ENCODE measurements around the gene GMPPB.
A peak's percentile ranks its signal among the peaks of the same experiment; 100 is the strongest.
"Not testable (repeated sequence)": the region's sequence is repeated elsewhere in the genome, so short reads cannot be mapped to it uniquely, and the experiment has no call there.

GMPPB gene

DNA sequence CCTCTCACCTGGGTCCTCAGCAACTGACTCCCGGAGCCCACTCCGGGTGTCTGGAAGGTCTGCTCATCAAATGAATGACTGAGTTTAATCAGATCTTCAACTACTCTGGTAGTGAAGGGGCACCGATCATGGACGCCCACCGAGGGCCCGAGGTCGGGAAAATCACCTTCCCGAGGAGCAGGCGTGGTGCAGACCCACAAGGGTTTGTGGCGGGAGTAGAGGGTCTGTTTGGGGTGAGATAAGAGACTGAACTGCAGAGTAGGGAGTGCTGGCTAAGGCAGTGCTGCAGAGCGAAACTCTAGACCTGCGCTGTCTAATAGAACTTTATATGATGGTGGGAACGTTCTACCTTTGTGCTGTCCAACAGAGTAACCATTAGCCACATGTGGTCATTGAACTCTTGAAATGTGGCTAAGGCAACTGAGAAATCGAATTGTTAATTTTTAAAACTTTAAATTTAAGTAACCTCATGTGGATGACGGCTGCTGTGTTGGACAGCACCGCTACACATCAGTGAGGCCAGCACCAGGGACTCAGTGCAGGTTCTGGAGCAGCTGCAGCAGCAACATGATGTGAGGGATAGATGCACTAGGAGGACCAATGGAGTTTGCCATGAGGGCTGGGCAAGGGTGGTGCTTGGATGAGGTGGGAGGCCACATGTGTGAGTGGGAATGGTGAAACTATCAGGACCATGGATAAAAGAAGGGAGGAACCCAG, 33.7 kb downstream of the GMPPB start:
- DNase-seq (ENCODE audit: low read depth), result not testable (repeated sequence)

DNA sequence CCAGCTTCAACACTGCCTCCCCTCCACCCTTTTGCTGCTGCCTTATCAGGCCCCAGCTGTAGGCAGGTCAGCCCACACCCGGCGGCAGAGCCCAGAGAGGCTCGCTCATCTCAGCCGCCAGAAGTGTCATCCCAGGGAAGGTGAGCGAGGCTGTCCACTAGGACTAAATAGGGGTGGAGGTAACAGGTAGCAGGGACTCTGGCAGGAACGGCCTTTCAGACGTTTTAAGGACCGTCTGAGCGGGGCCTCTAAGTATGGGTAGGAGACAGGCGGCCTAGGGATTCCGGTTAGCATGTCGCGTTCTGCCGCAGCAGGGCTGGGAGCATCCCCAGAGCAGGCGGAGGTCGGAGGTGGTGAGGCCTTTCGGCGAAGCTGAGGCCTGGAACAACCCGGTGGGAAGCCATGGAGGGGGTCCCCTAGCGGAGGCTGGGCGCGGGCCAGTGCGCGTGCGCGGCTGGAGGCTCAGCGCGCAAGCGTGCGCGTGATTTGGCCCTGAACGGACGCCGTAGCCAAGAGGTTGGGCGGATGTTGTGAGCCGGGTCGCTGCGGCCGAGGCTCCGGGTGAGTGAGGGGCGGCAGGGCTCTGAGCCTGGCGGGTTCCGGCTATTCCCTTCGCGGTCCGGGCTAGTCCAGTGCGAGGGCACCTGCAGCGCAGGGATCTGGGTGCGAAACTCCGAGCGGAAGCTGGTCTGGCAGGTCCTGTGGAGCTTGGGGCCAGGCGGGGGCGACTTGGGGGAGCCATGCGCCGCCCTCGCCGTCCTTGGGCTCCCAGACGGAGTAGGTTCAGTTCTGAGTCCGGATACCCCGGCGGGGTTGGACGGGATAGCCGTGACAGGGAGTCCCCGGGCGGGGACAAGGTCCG, 34.5 kb downstream of the GMPPB start, which contains the start of the genes MST1 and RNF123:
TSS of gene MST1 (minus strand) at position 429 of the 862 bp plus-strand sequence. CDS start 783 bp downstream, outside the sequence.
TSS of gene RNF123 (plus strand) at position 512 of the 862 bp plus-strand sequence. CDS start 1,609 bp downstream, outside the sequence.
- DNase-seq (ENCODE audit: low read depth), result peak; percentile 86

GRCh38 chr3:49688338-49689045, 35.3 kb downstream of the GMPPB start:
- DNase-seq (ENCODE audit: low read depth), result not testable (repeated sequence)

DNA sequence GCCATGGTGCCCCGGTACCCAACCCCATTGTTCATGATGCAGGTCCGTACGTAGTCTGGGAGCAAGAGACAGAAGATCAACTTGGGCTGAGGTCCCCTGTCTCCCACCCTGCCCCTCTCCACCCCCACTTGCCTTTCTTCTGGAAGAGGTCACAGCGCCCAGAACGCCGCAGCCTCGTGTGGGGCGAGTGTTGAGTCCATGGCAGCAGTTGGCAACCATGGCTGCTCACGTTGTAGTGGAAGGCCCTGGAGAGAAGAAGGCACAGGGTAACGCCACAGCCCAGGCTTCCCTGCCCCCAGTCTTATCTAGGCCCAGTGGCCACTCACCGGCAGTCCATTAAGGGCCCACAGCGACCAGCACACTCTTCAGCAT, 36.3 kb downstream of the GMPPB start:
- DNase-seq (ENCODE audit: low read depth), result not testable (repeated sequence)

GRCh38 chr3:49686769-49687423, 36.9 kb downstream of the GMPPB start:
- DNase-seq (ENCODE audit: low read depth), result not testable (repeated sequence)

DNA sequence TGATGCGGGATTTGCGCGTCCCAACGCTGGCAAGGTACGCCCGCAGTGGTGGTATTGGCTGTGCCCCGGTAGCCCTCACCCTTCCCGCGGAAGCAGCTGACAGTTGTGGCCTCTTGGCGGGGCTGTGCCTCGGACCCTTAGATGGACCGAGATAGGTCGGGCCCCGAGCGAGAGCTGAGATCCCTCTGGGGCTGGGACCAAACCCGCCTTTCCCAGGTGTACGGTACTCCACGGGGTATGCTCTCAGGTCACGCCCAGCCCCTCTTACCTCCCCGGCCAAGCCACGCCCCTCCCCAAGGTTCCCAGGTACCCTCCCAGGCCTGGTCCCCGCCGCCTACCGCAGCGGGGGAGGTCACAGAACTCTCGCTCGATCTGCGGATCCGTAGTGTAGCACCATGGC, 37.4 kb downstream of the GMPPB start:
- not testable (repeated sequence) for DNase-seq (ENCODE audit: low read depth)

DNA sequence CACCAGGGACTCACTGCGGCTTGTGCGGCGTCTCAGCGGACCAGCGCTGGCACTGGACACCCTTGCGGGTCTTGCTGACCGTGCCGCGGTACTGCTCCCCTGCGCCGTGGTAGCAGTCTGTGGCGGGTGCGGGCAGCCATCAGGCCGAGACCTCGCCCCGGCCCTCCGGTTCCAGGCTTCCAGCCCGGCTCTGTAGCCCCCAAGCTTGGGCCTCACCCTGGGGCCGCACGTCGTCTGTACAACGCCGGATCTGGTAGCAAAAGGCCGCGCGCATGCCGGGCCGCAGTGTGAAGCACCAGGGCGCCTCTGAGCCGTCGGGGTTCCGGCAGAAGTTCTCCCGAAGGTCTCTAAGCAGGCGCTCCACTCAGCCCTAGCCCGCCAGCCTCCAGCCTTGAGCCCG, 37.9 kb downstream of the GMPPB start:
- DNase-seq (ENCODE audit: low read depth), result not testable (repeated sequence)

DNA sequence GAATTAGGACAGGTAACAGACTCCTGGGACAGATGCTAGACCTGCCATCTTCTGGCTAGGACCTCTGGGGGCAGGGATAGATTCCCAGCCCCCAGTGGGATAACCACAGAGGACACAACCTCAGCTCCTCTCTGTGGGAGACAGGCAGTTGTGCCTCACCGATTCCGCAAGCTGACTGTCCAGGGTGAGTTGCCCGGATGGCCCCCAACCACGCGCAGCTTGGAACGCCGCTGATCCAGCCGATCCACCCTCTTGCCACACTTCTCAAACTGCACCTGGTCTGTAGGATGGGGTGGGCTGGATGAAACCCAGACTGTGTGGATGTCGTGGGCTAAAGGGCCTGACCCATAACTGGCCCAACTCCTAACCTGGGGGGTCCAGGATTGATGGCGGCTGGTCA, 38.6 kb downstream of the GMPPB start:
- not testable (repeated sequence) for DNase-seq (ENCODE audit: low read depth)

DNA sequence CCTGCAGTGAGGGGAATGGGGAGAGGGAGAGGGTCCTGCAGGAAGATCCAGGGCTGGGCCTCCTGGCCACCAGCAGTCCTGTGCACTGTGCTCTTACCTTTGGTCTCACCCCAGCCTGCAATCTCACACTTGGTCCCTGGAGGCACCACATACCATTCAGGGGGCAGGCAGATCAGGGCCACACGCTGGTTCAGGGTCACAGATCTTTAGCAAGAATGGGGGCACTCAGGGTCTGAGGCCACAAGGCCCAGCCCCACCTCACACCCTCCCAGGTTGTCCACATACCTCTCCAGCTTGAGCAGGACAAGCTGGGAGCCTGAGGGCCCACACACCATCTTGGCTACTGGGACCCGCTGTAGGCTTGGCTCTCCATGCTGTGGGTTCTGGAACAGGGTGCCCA, 39.3 kb downstream of the GMPPB start:
- not testable (repeated sequence) for DNase-seq (ENCODE audit: low read depth)

DNA sequence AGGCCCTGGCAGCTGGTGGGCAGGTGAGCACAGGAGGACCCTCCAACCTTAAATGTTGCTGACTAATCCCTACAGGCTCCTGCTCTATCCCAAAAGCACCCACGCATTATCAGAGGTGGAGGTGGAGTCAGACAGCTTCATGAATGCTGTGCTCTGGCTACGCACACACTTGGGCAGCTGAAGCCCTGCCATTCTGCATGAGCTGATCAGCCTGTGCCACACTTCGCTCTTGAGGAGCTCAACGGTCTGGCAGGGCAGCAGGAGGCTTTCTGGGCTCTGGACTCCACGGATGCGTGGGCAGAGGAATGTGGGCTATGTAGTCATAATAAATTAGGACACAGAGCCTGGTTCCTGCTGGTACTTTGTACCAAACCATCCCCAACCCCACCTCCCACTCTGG, 40.6 kb downstream of the GMPPB start:
- DNase-seq (ENCODE audit: low read depth), result no peak

- no peak for DNase-seq (ENCODE audit: low read depth)
Observed at GRCh38 chr3:49681543-49681942, 42.2 kb downstream of the GMPPB start.

DNA sequence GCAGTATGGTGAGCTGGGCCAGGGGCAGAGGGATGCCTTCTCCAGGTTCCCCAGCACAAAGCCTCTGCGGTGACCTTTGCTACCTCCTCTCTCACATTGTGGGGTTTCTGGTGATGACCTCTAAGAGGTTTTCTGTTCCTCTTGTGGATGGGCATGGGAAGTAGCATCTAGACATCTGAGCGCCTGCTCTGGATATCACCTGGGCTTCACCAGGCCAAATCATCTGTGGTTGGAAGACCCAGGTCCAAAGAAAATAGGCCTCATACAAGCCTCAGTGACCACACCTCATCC, 42.6 kb downstream of the GMPPB start:
- DNase-seq (ENCODE audit: low read depth), result no peak

DNA sequence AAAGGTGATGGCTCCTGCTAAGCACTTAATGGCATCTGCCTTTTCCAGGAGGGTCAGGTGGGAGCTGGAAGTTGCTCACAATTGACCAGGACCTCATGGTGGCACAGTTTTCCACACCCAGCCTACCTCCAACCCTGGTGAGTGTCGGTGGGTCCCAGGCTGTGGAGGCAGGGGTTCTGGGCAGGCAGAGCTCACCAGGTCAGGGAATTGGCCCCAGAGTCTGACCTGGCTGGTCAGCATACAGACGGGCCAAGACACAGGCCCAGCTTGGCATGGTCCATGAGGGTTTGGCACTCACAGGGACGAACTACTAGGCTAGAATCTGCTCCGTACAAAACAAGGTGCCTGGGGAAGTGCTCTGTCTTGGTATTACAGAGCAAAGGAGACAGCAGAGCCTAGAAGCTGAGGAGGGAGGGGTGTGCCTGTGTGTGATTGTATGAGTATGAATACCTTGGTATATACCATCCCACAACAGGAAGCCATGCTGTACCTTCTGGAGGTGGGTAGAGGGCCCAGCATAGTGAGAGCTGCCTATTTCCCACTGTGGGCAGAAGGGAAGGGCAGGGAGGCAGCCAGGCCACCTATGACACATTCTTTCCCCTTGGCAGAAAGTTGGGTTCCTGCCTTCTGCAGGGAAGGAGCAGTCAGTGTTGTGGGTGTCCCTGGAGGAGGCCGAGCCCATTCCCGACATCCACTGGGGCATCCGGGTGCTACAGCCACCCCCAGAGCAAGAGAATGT, 43.1 kb downstream of the GMPPB start:
- DNase-seq (ENCODE audit: low read depth), result no peak

GRCh38 chr3:49675912-49676311, 47.8 kb downstream of the GMPPB start:
- DNase-seq (ENCODE audit: low read depth), result no peak

DNA sequence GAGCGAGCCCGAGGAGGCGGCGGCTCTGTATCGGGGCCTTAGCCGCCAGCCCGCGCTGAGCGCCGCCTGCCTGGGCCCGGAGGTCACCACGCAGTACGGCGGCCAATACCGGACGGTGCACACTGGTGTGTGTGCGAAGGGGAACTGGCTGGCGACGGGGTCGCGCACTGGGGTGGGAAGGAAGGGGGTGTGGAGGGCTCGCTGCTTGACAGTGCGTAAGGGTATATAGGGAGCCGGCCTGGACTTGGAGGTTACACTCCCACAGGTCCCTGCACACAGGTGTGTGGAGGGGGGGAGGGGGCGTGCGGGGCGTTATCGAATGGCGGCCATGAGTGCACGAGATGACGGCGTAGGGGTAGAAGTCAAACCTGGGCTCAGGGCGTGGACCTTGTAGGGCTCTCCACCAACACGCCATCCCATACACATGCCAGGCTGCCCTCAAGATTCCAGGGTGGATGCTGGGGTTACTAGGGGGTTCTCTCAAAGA, 49.2 kb downstream of the GMPPB start:
- DNase-seq (ENCODE audit: low read depth), result peak; percentile 13

- DNase-seq (ENCODE audit: low read depth), result peak; percentile 98
Observed at GRCh38 chr3:49673715-49674496, 49.8 kb downstream of the GMPPB start, which contains the start of gene APEH. Gene APEH, plus strand, starts transcription at chr3:49674351. Its CDS starts 51 bp downstream, at chr3:49674402.

DNA sequence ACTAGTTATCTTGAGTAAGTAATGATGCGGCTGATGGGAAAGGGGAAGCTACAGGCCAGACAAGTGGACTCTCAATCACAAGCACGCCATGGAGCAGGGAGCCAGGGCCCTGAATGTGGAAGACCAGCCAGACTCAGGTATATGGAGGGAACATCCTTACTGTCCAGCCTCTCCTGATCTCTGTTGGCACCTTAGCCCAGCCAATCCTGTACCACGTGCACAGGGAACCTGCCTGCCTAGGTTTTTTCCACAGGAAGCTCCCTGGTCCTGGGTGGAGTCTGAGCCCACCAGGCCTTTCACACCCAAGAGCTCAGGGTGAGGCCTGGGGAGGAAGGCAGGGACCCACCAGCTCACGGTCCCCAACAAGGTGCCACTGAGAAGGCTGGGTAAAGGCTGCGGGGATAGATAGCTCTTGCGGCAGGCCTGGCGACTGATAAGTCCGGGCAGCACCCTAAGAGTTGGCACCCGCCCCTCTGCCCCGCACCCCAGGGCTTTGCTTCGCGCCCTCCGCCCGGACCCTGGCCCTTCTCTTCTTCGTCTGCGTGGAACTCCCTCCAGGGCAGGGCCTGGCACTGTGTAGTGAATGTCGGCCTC, 50.5 kb downstream of the GMPPB start:
- DNase-seq (ENCODE audit: low read depth), result no peak

DNA sequence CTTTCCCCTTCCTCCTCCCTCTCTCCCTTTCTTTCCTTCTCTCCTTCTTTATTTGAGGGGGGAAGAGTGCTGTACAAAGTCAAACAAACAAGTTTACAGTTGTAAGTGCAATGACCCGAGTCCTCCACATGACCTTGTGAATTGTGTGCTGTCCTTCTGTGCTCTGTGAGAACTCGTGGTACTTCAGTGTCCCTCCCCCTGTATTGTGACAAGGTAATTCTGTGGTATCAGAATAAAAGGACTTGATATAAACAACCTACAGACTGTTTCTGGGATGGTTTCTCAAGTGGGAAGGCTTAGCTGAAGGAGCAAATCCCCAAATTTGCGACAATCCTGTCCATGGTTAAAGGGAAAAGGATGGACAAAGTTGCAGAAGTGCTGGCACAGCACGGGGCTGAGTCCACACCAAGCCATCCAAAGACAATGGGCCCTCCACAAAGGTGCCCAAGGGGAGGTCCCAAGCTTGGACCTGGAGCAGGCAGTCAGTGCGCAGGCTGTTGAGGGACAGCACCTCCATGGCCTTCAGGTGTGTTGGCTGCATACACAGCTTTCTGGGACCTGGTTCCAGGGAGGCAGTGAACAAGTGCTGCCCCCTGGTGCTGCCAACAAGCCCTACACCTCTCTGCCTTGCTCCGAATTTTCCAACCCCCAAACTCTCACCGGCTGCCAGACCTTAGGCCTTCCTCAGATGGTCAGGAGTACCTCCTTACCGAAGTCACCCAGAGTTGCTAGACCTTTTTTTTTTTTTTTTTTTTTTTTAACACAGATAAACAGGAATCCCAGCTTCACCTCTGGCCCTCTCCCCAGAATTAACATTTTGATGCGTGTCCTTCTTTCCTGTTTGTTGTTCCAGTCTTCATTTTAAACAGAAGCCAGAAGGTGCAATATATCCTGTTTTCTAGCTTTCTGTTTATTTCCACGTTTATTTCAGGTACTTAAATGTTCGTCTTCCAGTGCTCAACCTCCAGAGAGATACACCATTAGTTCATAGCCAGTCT, 52.2 kb downstream of the GMPPB start:
- peak; percentile 61 for DNase-seq (ENCODE audit: low read depth)

- DNase-seq (ENCODE audit: low read depth), result no peak
Observed at GRCh38 chr3:49670940-49671290, 52.8 kb downstream of the GMPPB start.
